Mucosa of stomach (tissue), 1 donor: ENCODE results near the gene ESR2.
"Not testable (repeated sequence)": the region's sequence is repeated elsewhere in the genome, so short reads cannot be mapped to it uniquely, and the experiment has no call there.

Experiments
- H3K27me3 ChIP-seq: one replicate; pipeline ENCODE4 v1.7.0; 2013; ENCODE audit warnings: mild to moderate bottlenecking, low read length; ENCODE audit not compliant: control insufficient read depth, insufficient read depth
- H3K36me3 ChIP-seq: one replicate; pipeline ENCODE4 v1.7.0; 2013; ENCODE audit warnings: low read length; ENCODE audit not compliant: control insufficient read depth, insufficient read depth
- H3K4me1 ChIP-seq: one replicate; pipeline ENCODE4 v1.7.0; 2013; ENCODE audit warnings: mild to moderate bottlenecking, low read length; ENCODE audit not compliant: control insufficient read depth, insufficient read depth
- H3K4me3 ChIP-seq: one replicate; pipeline ENCODE4 v1.7.0; 2013; ENCODE audit warnings: low read length
- H3K9ac ChIP-seq: one replicate; pipeline ENCODE4 v1.7.0; 2013; ENCODE audit warnings: mild to moderate bottlenecking, low read length, moderate library complexity
- H3K9me3 ChIP-seq: one replicate; pipeline ENCODE4 v1.7.0; 2013; ENCODE audit warnings: mild to moderate bottlenecking, low read length, moderate library complexity; ENCODE audit not compliant: control insufficient read depth
- donor health status: Pancreatic carcinoma.

The ESR2 gene

DNA sequence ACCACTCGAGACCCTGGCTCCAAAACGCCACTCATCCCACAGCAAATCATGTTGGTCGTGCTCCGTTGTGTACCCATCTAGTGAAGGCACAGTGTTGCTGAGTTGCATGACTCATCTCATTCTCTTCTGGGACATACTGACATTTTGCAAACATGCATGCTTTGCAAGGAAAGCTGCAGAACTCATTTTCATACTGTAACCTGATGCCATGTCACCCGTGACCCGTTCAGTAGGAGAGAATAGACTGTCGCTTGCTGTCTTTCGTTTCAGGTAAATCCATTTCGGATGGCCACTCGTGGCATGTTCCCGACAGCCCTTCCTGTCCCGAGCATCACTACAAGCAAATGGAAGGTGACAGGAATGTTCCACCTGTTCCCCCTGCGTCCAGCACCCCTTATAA lies 78.2 kb downstream of the ESR2 start:
- H3K9me3 ChIP-seq: no peaks in the 10 kb centered on the region
- H3K4me1 ChIP-seq: no peaks in the 10 kb centered on the region
- no peak overlapping the region for H3K9ac ChIP-seq
- no peaks in the 10 kb centered on the region for H3K27me3 ChIP-seq
- H3K4me3 ChIP-seq: no peak overlapping the region
- peaks cover 12% of the 10 kb centered on the region for H3K36me3 ChIP-seq

DNA sequence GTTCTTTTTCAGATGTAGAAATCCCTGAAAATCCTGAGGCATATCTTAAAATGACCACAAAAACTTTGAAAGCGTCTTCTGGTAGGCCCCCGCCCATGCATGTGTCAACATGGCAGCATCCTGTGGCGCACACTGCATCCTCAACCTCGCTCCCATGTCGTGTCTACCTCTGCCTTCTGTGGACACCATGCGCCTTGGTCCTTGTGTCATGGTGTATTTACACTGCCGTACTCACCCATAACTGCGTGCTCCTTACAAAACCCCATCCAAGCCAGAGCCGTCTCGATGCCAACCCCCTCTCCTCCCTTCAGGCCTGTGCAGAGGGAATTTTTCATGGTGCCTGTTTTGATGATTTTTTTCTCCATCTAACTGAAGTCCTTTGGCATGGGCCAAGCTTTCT lies 78.9 kb downstream of the ESR2 start:
- H3K4me1 ChIP-seq: no peaks in the 10 kb centered on the region
- H3K27me3 ChIP-seq: no peaks in the 10 kb centered on the region
- no peaks in the 10 kb centered on the region for H3K9me3 ChIP-seq
- peaks cover 10% of the 10 kb centered on the region for H3K36me3 ChIP-seq
- H3K4me3 ChIP-seq: no peak overlapping the region
- H3K9ac ChIP-seq: no peak overlapping the region

DNA sequence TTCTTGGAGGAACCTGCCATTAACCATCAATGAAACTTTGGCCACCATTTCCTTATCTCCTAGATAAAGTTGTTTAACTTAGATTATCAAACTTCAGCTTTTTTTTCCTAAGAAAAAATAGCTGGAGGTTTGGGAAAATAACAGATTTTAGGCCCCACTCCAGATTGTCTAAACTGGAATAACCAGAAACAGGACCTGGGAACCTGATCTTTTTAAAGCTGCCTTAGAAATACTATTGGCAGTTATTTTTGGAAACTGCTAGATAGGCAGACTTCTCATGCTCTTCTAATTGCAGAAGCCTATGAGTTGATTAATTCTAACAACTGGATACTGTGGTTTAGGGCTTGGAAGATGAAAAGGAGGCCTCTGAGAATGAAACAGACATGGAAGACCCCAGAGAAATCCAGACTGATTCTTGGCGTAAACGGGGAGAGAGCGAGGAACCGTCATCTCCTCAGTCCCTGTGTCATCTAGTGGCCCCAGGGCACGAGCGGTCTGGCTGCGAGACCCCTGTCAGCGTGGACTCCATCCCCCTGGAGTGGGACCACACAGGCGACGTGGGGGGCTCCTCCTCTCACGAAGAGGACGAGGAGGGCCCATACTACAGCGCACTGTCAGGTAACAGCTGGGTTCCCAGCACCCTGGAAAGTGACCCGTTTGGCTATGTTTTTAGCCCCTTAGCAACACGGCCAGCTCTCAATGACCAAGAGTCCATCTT lies 80.2 kb downstream of the ESR2 start:
- Histone ChIP-seq H3K9ac (no peak overlapping the region), H3K9me3 (no peaks in the 10 kb centered on the region), H3K27me3 (no peaks in the 10 kb centered on the region), H3K4me1 (peaks cover 4% of the 10 kb centered on the region), H3K36me3 (peaks cover 21% of the 10 kb centered on the region), H3K4me3 (no peak overlapping the region)

DNA sequence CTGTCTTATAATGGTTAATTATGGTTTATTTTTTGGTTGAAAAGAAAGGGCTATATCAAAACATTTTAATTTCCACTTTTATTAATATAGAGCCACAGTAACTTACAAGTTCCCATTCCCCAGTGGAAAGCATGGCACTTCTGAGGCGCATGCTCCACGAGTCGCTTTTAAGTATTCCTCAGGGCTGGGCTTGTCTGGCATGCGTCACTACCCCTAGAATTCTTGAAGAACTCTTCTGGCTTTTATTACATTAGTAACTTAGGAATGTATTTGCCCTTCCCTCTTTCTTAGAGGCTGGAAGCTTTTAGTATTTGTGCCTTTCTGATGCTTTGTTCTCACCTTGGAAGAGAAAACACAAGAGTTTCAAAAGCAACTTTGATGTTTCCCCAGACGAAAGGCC lies 81.1 kb downstream of the ESR2 start:
- Histone ChIP-seq H3K9me3 (no peaks in the 10 kb centered on the region), H3K4me1 (peaks cover 4% of the 10 kb centered on the region), H3K27me3 (no peaks in the 10 kb centered on the region), H3K9ac (no peak overlapping the region), H3K36me3 (peaks cover 24% of the 10 kb centered on the region), H3K4me3 (no peak overlapping the region)

DNA sequence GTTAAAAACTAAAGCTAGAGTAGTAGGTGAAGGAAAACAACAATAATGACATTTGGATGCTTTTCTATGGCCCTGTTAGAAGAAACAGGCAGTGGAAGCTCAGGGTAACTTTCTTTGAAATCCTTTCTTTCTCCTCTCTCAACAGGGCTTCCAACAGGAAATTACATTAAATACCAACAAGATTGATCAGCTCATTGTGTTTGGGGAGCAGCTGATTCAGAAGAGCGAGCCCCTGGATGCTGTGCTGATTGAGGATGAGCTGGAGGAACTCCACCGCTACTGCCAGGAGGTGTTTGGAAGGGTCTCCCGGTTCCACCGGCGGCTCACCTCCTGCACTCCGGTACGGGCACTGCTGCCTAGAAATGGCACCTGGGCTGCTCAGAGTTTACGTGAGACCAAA lies 81.5 kb downstream of the ESR2 start:
- Histone ChIP-seq H3K36me3 (peaks cover 24% of the 10 kb centered on the region), H3K27me3 (no peaks in the 10 kb centered on the region), H3K4me1 (peaks cover 4% of the 10 kb centered on the region), H3K9me3 (no peaks in the 10 kb centered on the region), H3K9ac (no peak overlapping the region), H3K4me3 (no peak overlapping the region)

DNA sequence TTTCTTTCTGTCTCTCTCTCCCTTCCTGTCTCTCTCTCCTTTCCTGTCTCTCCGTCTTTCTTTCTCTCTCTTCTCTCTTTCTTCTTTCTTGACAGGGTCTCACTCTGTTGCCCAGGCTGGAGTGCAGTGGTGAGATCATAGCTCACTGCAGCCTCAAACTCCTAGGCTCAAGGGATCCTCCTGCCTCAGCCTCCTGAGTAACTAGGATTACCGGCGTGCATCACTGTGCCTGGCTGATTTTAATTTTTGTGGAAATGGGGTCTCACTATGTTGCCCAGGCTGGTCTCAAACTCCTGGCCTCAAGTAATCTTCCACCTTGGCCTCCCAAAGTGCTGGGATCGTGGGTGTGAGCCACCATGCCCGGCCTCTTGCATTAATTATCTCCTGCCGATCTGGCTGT lies 83.3 kb downstream of the ESR2 start:
- H3K4me3 ChIP-seq, H3K27me3 ChIP-seq, H3K9ac ChIP-seq, H3K4me1 ChIP-seq, H3K9me3 ChIP-seq: not testable (repeated sequence)
- peaks cover 24% of the 10 kb centered on the region for H3K36me3 ChIP-seq

DNA sequence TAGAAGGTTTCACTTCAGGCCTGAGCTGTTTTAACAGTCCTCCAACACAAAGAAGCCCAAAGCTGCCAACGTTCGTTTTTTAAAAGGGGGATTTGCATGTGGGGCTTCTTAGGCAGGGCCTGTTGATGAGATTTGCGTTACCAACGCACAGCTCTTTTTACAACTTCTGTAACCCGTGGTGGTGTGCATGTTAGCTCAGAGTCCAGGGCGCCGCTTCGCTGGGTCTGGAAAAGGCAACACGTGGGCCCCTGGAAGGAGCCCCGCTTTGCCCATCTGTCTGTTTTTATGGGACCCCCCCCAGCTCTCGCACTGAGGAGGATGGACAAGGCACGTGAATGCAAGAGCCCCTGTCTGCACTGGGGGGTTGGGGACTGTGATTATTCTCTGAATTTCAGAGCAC lies 84.0 kb downstream of the ESR2 start:
- Histone ChIP-seq H3K27me3 (no peaks in the 10 kb centered on the region), H3K9ac (no peak overlapping the region), H3K4me3 (no peak overlapping the region), H3K4me1 (peaks cover 4% of the 10 kb centered on the region), H3K36me3 (peaks cover 18% of the 10 kb centered on the region), H3K9me3 (no peaks in the 10 kb centered on the region)

DNA sequence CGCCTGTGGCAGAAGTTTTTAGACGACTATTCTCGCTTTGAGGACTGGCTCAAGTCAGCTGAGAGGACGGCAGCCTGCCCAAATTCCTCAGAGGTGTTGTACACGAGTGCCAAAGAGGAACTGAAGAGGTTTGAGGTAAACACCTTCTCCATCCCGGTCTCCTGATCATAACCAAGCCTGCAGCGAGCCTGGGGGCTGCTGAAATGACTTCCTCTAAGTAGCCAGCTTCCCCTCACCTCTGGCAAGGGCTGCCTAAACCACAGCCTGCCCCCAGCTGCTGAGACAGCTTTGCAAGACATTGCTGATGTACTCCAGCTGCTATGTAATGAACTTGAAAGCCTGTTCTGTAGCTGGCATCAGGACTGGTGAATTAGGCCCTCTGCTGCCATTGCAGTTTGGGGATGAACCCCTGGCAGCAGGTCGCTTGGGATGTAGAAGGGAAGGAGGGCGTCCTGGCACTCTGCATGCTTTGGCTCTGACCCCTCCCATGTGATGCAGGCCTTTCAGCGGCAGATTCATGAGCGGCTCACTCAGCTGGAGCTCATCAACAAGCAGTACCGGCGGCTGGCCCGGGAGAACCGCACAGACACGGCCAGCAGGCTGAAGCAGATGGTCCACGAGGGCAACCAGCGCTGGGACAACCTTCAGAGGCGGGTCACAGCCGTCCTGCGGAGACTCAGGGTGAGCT lies 84.6 kb downstream of the ESR2 start:
- Histone ChIP-seq H3K36me3 (peaks cover 17% of the 10 kb centered on the region), H3K27me3 (no peaks in the 10 kb centered on the region), H3K9ac (no peak overlapping the region), H3K9me3 (no peaks in the 10 kb centered on the region), H3K4me3 (no peak overlapping the region), H3K4me1 (peaks cover 4% of the 10 kb centered on the region)

DNA sequence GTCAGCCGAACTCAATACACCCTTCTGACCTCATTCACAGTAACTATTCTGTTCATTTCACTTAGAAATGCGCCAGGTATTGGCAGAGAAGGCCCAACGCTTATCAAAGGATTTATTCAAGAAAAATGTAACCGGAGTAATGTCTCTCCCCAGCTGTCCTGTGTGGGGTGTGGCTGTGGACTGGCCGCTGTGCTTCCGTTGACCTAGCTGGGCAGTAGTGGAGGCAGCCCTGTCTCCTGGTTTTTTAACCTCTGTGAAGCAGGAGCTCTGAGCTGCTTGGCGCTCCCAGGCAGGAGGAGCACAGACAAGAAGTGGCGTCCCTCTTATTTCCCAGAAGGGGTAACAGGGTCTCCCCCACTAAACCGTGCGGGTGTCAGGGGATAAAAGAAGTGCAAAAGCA lies 85.2 kb downstream of the ESR2 start:
- H3K9ac ChIP-seq: no peak overlapping the region
- H3K36me3 ChIP-seq: peaks cover 17% of the 10 kb centered on the region
- no peaks in the 10 kb centered on the region for H3K9me3 ChIP-seq
- no peaks in the 10 kb centered on the region for H3K27me3 ChIP-seq
- peaks cover 4% of the 10 kb centered on the region for H3K4me1 ChIP-seq
- no peak overlapping the region for H3K4me3 ChIP-seq

DNA sequence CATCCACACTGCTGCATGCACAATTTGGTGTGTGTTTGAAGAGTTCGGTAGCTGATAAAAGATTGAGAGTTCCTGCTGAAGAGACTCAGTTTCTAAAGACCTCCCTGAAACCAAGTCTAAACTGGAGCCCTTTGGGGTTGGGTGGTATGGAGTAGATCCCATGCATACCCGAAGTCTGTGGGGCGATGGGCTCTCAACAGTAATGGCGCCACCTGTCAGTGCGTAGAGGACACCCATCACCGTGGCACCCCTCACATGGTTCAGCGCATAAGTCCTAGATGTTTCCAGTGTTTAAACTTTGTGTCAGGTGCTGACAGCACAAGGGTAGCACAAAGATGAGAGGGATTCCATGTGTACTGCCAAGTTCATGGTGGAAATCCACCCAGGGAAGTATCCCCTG lies 85.9 kb downstream of the ESR2 start:
- Histone ChIP-seq H3K27me3 (no peaks in the 10 kb centered on the region), H3K4me3 (no peak overlapping the region), H3K4me1 (peaks cover 4% of the 10 kb centered on the region), H3K9ac (no peak overlapping the region), H3K36me3 (peaks cover 17% of the 10 kb centered on the region), H3K9me3 (no peaks in the 10 kb centered on the region)

DNA sequence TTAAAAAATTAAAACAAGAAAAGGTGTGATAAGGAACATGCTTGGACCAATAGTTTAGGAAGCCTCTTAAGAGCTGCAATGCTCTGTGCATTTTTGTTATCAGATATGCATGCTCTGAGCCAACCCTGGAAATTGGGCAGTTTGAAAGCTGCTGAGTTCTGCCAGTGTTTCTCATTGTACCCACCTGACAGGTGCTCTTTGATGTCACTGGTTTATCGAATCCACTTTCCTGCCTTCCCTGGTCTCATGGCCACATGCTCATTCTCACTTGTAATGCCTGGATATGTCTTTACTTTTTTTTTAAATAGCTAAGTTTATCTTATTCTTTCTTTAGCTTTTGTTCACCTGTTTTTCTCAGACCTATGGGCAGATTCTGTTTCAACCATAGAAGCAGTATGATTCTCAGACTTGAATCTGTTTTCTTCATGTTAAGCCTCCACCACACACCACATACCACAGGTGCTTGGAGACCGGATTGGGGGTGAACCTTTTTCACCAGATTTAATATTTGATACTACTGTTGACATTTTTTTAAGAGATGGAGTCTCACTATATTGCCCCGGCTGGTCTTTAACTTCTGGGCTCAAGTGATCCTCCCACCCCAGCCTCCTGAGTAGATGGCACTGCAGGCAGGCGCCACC lies 90.7 kb downstream of the ESR2 start:
- no peak overlapping the region for H3K9ac ChIP-seq
- H3K4me3 ChIP-seq: no peak overlapping the region
- peaks cover 10% of the 10 kb centered on the region for H3K4me1 ChIP-seq
- H3K36me3 ChIP-seq: no peaks in the 10 kb centered on the region
- no peaks in the 10 kb centered on the region for H3K27me3 ChIP-seq
- no peaks in the 10 kb centered on the region for H3K9me3 ChIP-seq

DNA sequence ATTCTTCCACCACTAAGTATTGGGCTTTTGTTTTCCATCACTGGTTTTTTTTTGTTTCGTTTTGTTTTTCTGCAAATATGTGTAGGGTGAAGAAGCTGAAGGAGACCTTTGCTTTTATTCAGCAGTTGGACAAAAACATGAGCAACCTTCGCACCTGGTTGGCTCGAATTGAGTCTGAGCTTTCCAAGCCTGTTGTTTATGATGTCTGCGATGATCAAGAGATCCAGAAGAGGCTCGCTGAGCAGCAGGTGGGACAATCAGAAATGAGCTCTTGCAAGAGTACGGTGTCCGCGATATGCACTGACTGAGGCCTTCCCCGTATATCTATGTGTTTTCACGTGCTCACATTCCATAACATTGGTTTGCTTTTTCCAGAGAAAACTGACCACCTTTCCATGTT lies 91.5 kb downstream of the ESR2 start:
- Histone ChIP-seq H3K4me3 (no peak overlapping the region), H3K36me3 (no peaks in the 10 kb centered on the region), H3K9ac (no peak overlapping the region), H3K27me3 (no peaks in the 10 kb centered on the region), H3K4me1 (peaks cover 10% of the 10 kb centered on the region), H3K9me3 (no peaks in the 10 kb centered on the region)
